T follicular helper cell (primary cell): Measurements from ENCODE around the gene FOXO1.

Experiments
- DNase-seq: peaks from one replicate; pipeline ENCODE4 v3.0.0-alpha.2; 2020; ENCODE audit warnings: low read depth

Gene FOXO1

GRCh38 chr13:40509876-40510275, 156.6 kb downstream of the FOXO1 start:
- DNase-seq, result no peak

DNA sequence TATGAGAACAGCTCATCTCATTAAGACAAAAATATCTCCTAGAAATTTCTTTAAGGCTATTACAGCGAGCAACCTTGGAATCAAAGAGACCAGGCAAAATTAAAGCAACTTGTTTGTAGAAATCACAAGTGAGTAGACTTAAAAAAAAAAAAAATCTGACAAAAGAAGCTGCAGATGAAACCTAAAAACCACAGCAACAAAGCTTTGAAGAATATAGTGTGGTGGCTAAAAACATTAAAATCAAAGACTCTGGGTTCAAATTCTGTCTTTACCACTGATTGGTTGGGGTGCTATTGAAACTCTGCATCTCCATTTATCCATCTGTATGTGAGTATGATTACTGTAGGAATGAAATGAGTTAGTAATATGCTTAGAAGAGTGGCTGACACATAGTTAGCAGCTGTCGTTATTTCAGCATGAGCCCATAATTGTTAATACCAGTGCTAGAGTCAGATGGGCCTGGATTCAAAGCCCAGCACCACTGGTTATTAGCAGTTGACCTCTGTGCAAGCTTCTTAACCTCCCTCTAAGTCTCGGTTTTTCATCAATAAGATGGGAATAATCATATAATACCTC, 157.6 kb downstream of the FOXO1 start:
- no peak for DNase-seq

- DNase-seq, result no peak
These were observed 158.3 kb downstream of the FOXO1 start for GRCh38 chr13:40508127-40508526.

GRCh38 chr13:40506592-40507446, 159.6 kb downstream of the FOXO1 start:
- no peak for DNase-seq
